ENCODE data around the gene CUL2.

The CUL2 gene

GRCh38 chr10:35058686-35059085 lies 31.5 kb downstream of the CUL2 start:
- no peak overlapping the region for H3K9ac ChIP-seq (ENCODE audit: low read depth, low read length, poor library complexity)
- H4K8ac ChIP-seq (ENCODE audit: low read depth, low read length): no peak overlapping the region
- H3K18ac ChIP-seq (ENCODE audit: low read length): no peak overlapping the region
- no peak overlapping the region for H3K27ac ChIP-seq (replicated peaks; ENCODE audit: low read length)
- no peaks in the 10 kb centered on the region for H3K4me1 ChIP-seq (ENCODE audit: control insufficient read depth in 2 of 2, insufficient read depth in 1 of 2, low read depth in 1 of 2, low read length in 2 of 2)
- WGBS, 2 donors (ENCODE audit: extremely low coverage in 2 of 2, insufficient read length in 2 of 2, insufficient replicate concordance in 1 of 2): no CpG with 5 or more reads among the region's 1 CpG
- no peak overlapping the region for H2BK5ac ChIP-seq (ENCODE audit: low read length)
- H3K36me3 ChIP-seq (replicated peaks in 1 of 2; ENCODE audit: control insufficient read depth in 2 of 2, insufficient read depth in 2 of 2, low read length in 2 of 2): peaks cover 0 to 79% of the 10 kb centered on the region in 2 donors
- no peak overlapping the region for H2BK15ac ChIP-seq (ENCODE audit: low read length)
- H3K4me3 ChIP-seq (ENCODE audit: low read length in 2 of 2): no peak overlapping the region
- H2AFZ ChIP-seq (ENCODE audit: low read length): no peak overlapping the region
- H3K4me2 ChIP-seq (ENCODE audit: insufficient read depth, low read length, poor library complexity, severe bottlenecking): no peak overlapping the region
- H3K79me1 ChIP-seq (ENCODE audit: low read depth, low read length): no peaks in the 10 kb centered on the region
- no peak for DNase-seq (ENCODE audit: low spot score)
- no peaks in the 10 kb centered on the region for H3K27me3 ChIP-seq (ENCODE audit: control insufficient read depth in 3 of 3, insufficient read depth in 3 of 3, low read depth in 1 of 3, low read length in 3 of 3)
- H2AK5ac ChIP-seq (ENCODE audit: low read depth, low read length): no peak overlapping the region
- no peak overlapping the region for H2BK120ac ChIP-seq (ENCODE audit: low read depth, low read length)
- H4K91ac ChIP-seq (ENCODE audit: low read depth, low read length, poor library complexity): no peak overlapping the region
- H3K9me3 ChIP-seq (replicated peaks in 1 of 2; ENCODE audit: control insufficient read depth in 2 of 2, insufficient read depth in 1 of 2, low read depth in 1 of 2, low read length in 2 of 2): no peaks in the 10 kb centered on the region
- H2BK12ac ChIP-seq (ENCODE audit: low read length): no peak overlapping the region
- no peak overlapping the region for H3K4ac ChIP-seq (ENCODE audit: low read length)
- no peak overlapping the region for H3K14ac ChIP-seq (ENCODE audit: low read length)
- H3K23ac ChIP-seq (ENCODE audit: low read depth, low read length, poor library complexity): no peak overlapping the region

DNA sequence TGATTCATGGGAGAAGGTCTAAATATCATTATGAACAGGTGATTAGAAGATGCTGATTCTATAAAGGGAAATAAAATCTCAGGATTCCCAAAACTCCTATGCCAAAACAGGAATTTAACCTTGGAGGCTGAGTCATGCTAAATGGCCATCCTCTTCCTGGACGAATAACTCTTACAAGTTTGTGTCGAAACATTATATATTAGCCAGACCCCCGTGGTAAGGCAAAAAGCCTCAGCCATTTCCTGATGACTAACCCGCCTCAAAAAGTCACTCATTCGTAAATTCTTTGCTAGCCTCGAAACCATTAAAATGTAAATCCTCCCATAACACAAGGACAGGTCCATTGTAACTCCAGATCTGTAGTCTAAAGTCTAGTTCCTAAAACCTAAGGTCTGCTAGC lies 32.0 kb downstream of the CUL2 start:
- no CpG with 5 or more reads among the region's 6 CpGs for WGBS, 2 donors (ENCODE audit: extremely low coverage in 2 of 2, insufficient read length in 2 of 2, insufficient replicate concordance in 1 of 2)
- no peak for DNase-seq (ENCODE audit: low spot score)
- no peak overlapping the region for H2BK15ac ChIP-seq (ENCODE audit: low read length)

GRCh38 chr10:35056686-35057085 lies 33.5 kb downstream of the CUL2 start:
- Histone ChIP-seq H2BK5ac (ENCODE audit: low read length) (no peak overlapping the region), H2BK15ac (ENCODE audit: low read length) (no peak overlapping the region), H4K8ac (ENCODE audit: low read depth, low read length) (no peak overlapping the region)

More for the DNA sequence above, 32.0 kb downstream of the CUL2 start:
- H2BK12ac ChIP-seq (ENCODE audit: low read length): no peak overlapping the region
- H3K18ac ChIP-seq (ENCODE audit: low read length): no peak overlapping the region
- no peaks in the 10 kb centered on the region for H3K27me3 ChIP-seq (ENCODE audit: control insufficient read depth in 3 of 3, insufficient read depth in 3 of 3, low read depth in 1 of 3, low read length in 3 of 3)
- H3K79me1 ChIP-seq (ENCODE audit: low read depth, low read length): no peaks in the 10 kb centered on the region
- no peaks in the 10 kb centered on the region for H3K9me3 ChIP-seq (replicated peaks in 1 of 2; ENCODE audit: control insufficient read depth in 2 of 2, insufficient read depth in 1 of 2, low read depth in 1 of 2, low read length in 2 of 2)
- no peak overlapping the region for H3K14ac ChIP-seq (ENCODE audit: low read length)
- no peak overlapping the region for H2BK5ac ChIP-seq (ENCODE audit: low read length)
- no peak overlapping the region for H2AFZ ChIP-seq (ENCODE audit: low read length)
- no peak overlapping the region for H3K4me2 ChIP-seq (ENCODE audit: insufficient read depth, low read length, poor library complexity, severe bottlenecking)
- no peak overlapping the region for H3K23ac ChIP-seq (ENCODE audit: low read depth, low read length, poor library complexity)
- no peak overlapping the region for H3K27ac ChIP-seq (replicated peaks; ENCODE audit: low read length)
- H3K4me3 ChIP-seq (ENCODE audit: low read length in 2 of 2): no peak overlapping the region
- no peak overlapping the region for H4K8ac ChIP-seq (ENCODE audit: low read depth, low read length)
- H3K4ac ChIP-seq (ENCODE audit: low read length): no peak overlapping the region
- H3K9ac ChIP-seq (ENCODE audit: low read depth, low read length, poor library complexity): no peak overlapping the region
- peaks cover 0 to 79% of the 10 kb centered on the region in 2 donors for H3K36me3 ChIP-seq (replicated peaks in 1 of 2; ENCODE audit: control insufficient read depth in 2 of 2, insufficient read depth in 2 of 2, low read length in 2 of 2)
- no peak overlapping the region for H2BK120ac ChIP-seq (ENCODE audit: low read depth, low read length)
- H2AK5ac ChIP-seq (ENCODE audit: low read depth, low read length): no peak overlapping the region
- H3K4me1 ChIP-seq (ENCODE audit: control insufficient read depth in 2 of 2, insufficient read depth in 1 of 2, low read depth in 1 of 2, low read length in 2 of 2): no peaks in the 10 kb centered on the region
- H4K91ac ChIP-seq (ENCODE audit: low read depth, low read length, poor library complexity): no peak overlapping the region

GRCh38 chr10:35056133-35056532 lies 34.0 kb downstream of the CUL2 start:
- Histone ChIP-seq H3K4me2 (ENCODE audit: insufficient read depth, low read length, poor library complexity, severe bottlenecking) (no peak overlapping the region), H2AK5ac (ENCODE audit: low read depth, low read length) (no peak overlapping the region), H3K4me3 (ENCODE audit: low read length in 2 of 2) (no peak overlapping the region), H3K27me3 (ENCODE audit: control insufficient read depth in 3 of 3, insufficient read depth in 3 of 3, low read depth in 1 of 3, low read length in 3 of 3) (no peaks in the 10 kb centered on the region), H2BK5ac (ENCODE audit: low read length) (no peak overlapping the region), H3K4ac (ENCODE audit: low read length) (no peak overlapping the region), H3K23ac (ENCODE audit: low read depth, low read length, poor library complexity) (no peak overlapping the region), H4K91ac (ENCODE audit: low read depth, low read length, poor library complexity) (no peak overlapping the region), H2BK15ac (ENCODE audit: low read length) (no peak overlapping the region), H4K8ac (ENCODE audit: low read depth, low read length) (no peak overlapping the region), H2BK12ac (ENCODE audit: low read length) (no peak overlapping the region), H3K36me3 (replicated peaks in 1 of 2; ENCODE audit: control insufficient read depth in 2 of 2, insufficient read depth in 2 of 2, low read length in 2 of 2) (peaks cover 0 to 79% of the 10 kb centered on the region in 2 donors), H2AFZ (ENCODE audit: low read length) (no peak overlapping the region), H3K79me1 (ENCODE audit: low read depth, low read length) (no peaks in the 10 kb centered on the region), H3K9ac (ENCODE audit: low read depth, low read length, poor library complexity) (no peak overlapping the region), H2BK120ac (ENCODE audit: low read depth, low read length) (no peak overlapping the region), H3K14ac (ENCODE audit: low read length) (no peak overlapping the region), H3K9me3 (replicated peaks in 1 of 2; ENCODE audit: control insufficient read depth in 2 of 2, insufficient read depth in 1 of 2, low read depth in 1 of 2, low read length in 2 of 2) (peaks cover 0 to 2% of the 10 kb centered on the region in 2 donors), H3K27ac (replicated peaks; ENCODE audit: low read length) (no peak overlapping the region), H3K18ac (ENCODE audit: low read length) (no peak overlapping the region), H3K4me1 (ENCODE audit: control insufficient read depth in 2 of 2, insufficient read depth in 1 of 2, low read depth in 1 of 2, low read length in 2 of 2) (no peaks in the 10 kb centered on the region)
- no peak for DNase-seq (ENCODE audit: low spot score)
- no CpG with 5 or more reads among the region's 1 CpG for WGBS, 2 donors (ENCODE audit: extremely low coverage in 2 of 2, insufficient read length in 2 of 2, insufficient replicate concordance in 1 of 2)

More at GRCh38 chr10:35056686-35057085, 33.5 kb downstream of the CUL2 start:
- peaks cover 0 to 2% of the 10 kb centered on the region in 2 donors for H3K9me3 ChIP-seq (replicated peaks in 1 of 2; ENCODE audit: control insufficient read depth in 2 of 2, insufficient read depth in 1 of 2, low read depth in 1 of 2, low read length in 2 of 2)
- H3K4me3 ChIP-seq (ENCODE audit: low read length in 2 of 2): no peak overlapping the region
- peaks cover 0 to 79% of the 10 kb centered on the region in 2 donors for H3K36me3 ChIP-seq (replicated peaks in 1 of 2; ENCODE audit: control insufficient read depth in 2 of 2, insufficient read depth in 2 of 2, low read length in 2 of 2)
- no peak overlapping the region for H3K4me2 ChIP-seq (ENCODE audit: insufficient read depth, low read length, poor library complexity, severe bottlenecking)
- no peak overlapping the region for H2BK120ac ChIP-seq (ENCODE audit: low read depth, low read length)
- no peak overlapping the region for H3K18ac ChIP-seq (ENCODE audit: low read length)
- no peak overlapping the region for H3K4ac ChIP-seq (ENCODE audit: low read length)
- no peak overlapping the region for H3K27ac ChIP-seq (replicated peaks; ENCODE audit: low read length)
- H3K79me1 ChIP-seq (ENCODE audit: low read depth, low read length): no peaks in the 10 kb centered on the region
- H2AFZ ChIP-seq (ENCODE audit: low read length): no peak overlapping the region
- no peak overlapping the region for H2BK12ac ChIP-seq (ENCODE audit: low read length)
- DNase-seq (ENCODE audit: low spot score): no peak
- H3K27me3 ChIP-seq (ENCODE audit: control insufficient read depth in 3 of 3, insufficient read depth in 3 of 3, low read depth in 1 of 3, low read length in 3 of 3): no peaks in the 10 kb centered on the region
- H3K14ac ChIP-seq (ENCODE audit: low read length): no peak overlapping the region
- H2AK5ac ChIP-seq (ENCODE audit: low read depth, low read length): no peak overlapping the region
- H3K9ac ChIP-seq (ENCODE audit: low read depth, low read length, poor library complexity): no peak overlapping the region
- no CpG with 5 or more reads among the region's 5 CpGs for WGBS, 2 donors (ENCODE audit: extremely low coverage in 2 of 2, insufficient read length in 2 of 2, insufficient replicate concordance in 1 of 2)
- no peak overlapping the region for H3K23ac ChIP-seq (ENCODE audit: low read depth, low read length, poor library complexity)
- H3K4me1 ChIP-seq (ENCODE audit: control insufficient read depth in 2 of 2, insufficient read depth in 1 of 2, low read depth in 1 of 2, low read length in 2 of 2): no peaks in the 10 kb centered on the region
- no peak overlapping the region for H4K91ac ChIP-seq (ENCODE audit: low read depth, low read length, poor library complexity)

Measured in neuronal stem cell (in vitro differentiated cells).